Left lung (tissue), 10 donors: ENCODE measurements around the gene ARIH2. TPM values are rescaled to one million over a fixed set of nuclear protein-coding genes. Genes with fewer than 3 reads are reported as not detected.

Source experiments
- ATAC-seq: fragments of 200-7000 bp; cut with Tn5 transposase; one replicate; pipeline ENCODE4 v1.9.1; 2020; ENCODE audit warnings: moderate library complexity
- DNase-seq, 4 donors: peaks; one replicate each; pipeline ENCODE4 v3.0.0-alpha.2; 2013 to 2020
- H3K27ac ChIP-seq, 2 donors: fragments of 200-600 bp; sonication (generic) in 1 of 2; one replicate each; pipeline versions ENCODE4 v1.5.0 to v1.8.0; 2020 to 2021
- H3K27me3 ChIP-seq, 2 donors: fragments of 200-600 bp; sonication (generic) in 1 of 2; one replicate each; pipeline versions ENCODE4 v1.5.0 to v1.8.0; 2020 to 2021
- H3K36me3 ChIP-seq, 2 donors: fragments of 200-600 bp; sonication (generic) in 1 of 2; one replicate each; pipeline versions ENCODE4 v1.5.0 to v1.8.0; 2020 to 2021
- H3K4me1 ChIP-seq, 2 donors: fragments of 200-600 bp; one replicate each; pipeline ENCODE4 v1.8.0; 2021
- H3K4me3 ChIP-seq, 2 donors: fragments of 200-600 bp; sonication (generic) in 1 of 2; one replicate each; pipeline versions ENCODE4 v1.5.0 to v1.8.0; 2020 to 2021; ENCODE audit warnings: mild to moderate bottlenecking in 1 of 2
- H3K9me3 ChIP-seq, 2 donors: fragments of 200-600 bp; sonication (generic) in 1 of 2; one replicate each; pipeline versions ENCODE4 v1.5.0 to v1.8.0; 2020 to 2021
- intact Hi-C, 2 donors: fragments of 100-400 bp; cut with DNase I; formaldehyde crosslinking; loops; one replicate each; pipeline versions ENCODE4 v1.11.2 to v1.14.2; 2022
- polyA plus RNA-seq, 6 donors: library from polyadenylated mRNA; unstranded; fragments of 120-200 nt; gene quantifications; one replicate each; pipeline ENCODE4 v1.2.1, GENCODE V29; 2013; ENCODE audit not compliant: insufficient read length in 6 of 6
- total RNA-seq, 2 donors: library from RNA; stranded (reverse); fragmentation: NEBNext Ultra II Directional; extraction: Animal tissue kit (Norgen Biotek cat#: 25700); gene quantifications; one replicate each; pipeline ENCODE4 v1.2.1, GENCODE V29; 2021
- TF ChIP-seq, protein P1 (sequence below), 2 donors: fragments of 200-600 bp; sonication (generic) in 1 of 2; IDR thresholded peaks; one replicate each; pipeline versions ENCODE4 v1.5.0 to v1.8.0; 2021; ENCODE audit warnings: antibody characterized with exemption in 2 of 2
- donor health status: DM: no; HTN: yes; CAD: no.
- donor health status: DM: no; HTN: no; CAD: no.

The ARIH2 gene
- total and polyA plus RNA-seq, 8 donors = 67.9 to 92.4 (median 83.5) TPM

DNA sequence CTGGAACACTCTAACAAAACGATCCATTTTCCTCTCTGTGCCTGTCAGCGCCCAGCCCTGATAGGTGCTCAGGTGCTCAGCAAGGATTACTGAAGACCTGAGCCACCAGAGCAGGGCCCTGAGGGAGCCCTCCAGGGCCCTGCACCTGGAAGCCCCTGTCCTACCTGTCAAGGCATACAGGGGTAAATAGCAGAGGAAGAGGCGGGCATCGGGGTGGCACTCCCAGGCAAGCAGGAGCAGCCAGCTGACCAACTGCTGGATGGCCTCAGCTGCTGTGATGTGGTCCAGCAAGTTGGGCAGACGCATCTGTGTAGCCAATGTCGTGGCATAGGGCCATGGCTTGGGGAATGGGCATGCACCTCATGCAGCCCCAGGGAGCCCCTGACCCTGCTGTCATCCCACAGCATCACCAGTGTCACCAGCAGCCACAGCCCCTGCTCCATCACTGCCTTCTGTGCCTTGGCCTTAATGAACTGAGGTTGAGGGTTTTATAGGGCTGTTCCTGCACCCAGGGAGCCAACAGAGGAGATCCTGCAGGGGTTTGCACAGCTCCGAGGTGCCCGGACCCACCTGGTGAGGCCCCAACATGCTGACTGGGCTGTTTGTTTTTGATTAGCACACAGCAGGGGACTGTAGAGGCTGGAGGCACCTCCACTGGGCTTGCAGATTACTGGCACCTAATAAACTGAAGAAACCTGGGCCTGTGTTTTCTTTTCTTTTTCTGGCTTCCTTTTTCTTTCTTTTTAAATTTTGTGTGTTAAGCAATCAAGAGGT is 80.6 kb downstream of the ARIH2 start:
- Histone ChIP-seq H3K27me3 (no peaks in the 10 kb centered on the region), H3K4me3 (no peak overlapping the region), H3K4me1 (no peaks in the 10 kb centered on the region), H3K36me3 (peaks cover 0 to 28% of the 10 kb centered on the region in 2 donors), H3K27ac (no peak overlapping the region), H3K9me3 (no peaks in the 10 kb centered on the region)
- ATAC-seq = no peak
- DNase-seq = no peak
- TF ChIP-seq, protein P1, sequence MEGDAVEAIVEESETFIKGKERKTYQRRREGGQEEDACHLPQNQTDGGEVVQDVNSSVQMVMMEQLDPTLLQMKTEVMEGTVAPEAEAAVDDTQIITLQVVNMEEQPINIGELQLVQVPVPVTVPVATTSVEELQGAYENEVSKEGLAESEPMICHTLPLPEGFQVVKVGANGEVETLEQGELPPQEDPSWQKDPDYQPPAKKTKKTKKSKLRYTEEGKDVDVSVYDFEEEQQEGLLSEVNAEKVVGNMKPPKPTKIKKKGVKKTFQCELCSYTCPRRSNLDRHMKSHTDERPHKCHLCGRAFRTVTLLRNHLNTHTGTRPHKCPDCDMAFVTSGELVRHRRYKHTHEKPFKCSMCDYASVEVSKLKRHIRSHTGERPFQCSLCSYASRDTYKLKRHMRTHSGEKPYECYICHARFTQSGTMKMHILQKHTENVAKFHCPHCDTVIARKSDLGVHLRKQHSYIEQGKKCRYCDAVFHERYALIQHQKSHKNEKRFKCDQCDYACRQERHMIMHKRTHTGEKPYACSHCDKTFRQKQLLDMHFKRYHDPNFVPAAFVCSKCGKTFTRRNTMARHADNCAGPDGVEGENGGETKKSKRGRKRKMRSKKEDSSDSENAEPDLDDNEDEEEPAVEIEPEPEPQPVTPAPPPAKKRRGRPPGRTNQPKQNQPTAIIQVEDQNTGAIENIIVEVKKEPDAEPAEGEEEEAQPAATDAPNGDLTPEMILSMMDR (IDR thresholded peaks at IDR 0.05) = no peak
- intact Hi-C loops = no loop called here

DNA sequence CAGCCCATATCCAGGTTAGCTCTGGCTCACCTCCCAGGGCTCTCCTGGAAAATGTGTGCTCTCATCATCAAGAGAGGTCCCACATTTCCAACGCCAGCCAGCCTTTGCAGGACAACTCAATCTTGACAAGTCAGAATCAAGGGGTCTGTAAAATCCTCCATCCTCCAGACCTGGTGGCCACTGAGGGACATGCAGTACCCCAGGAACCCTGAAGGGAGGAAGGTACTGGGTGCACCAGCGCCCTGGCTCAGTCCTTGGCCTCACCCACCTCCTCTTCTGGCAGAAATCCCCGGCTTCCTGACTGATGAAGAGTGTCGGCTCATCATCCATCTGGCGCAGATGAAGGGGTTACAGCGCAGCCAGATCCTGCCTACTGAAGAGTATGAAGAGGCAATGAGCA is 82.5 kb downstream of the ARIH2 start:
- H3K27me3 ChIP-seq = no peaks in the 10 kb centered on the region
- ATAC-seq (no peak), DNase-seq (no peak)
- TF ChIP-seq, protein P1 (IDR thresholded peaks at IDR 0.05) = no peak
- intact Hi-C loops = no loop called here
- no peak overlapping the region for H3K27ac ChIP-seq
- peaks cover 0 to 10% of the 10 kb centered on the region in 2 donors for H3K36me3 ChIP-seq
- no peaks in the 10 kb centered on the region for H3K9me3 ChIP-seq
- no peak overlapping the region for H3K4me3 ChIP-seq
- H3K4me1 ChIP-seq = peaks cover 2 to 6% of the 10 kb centered on the region in 2 donors

DNA sequence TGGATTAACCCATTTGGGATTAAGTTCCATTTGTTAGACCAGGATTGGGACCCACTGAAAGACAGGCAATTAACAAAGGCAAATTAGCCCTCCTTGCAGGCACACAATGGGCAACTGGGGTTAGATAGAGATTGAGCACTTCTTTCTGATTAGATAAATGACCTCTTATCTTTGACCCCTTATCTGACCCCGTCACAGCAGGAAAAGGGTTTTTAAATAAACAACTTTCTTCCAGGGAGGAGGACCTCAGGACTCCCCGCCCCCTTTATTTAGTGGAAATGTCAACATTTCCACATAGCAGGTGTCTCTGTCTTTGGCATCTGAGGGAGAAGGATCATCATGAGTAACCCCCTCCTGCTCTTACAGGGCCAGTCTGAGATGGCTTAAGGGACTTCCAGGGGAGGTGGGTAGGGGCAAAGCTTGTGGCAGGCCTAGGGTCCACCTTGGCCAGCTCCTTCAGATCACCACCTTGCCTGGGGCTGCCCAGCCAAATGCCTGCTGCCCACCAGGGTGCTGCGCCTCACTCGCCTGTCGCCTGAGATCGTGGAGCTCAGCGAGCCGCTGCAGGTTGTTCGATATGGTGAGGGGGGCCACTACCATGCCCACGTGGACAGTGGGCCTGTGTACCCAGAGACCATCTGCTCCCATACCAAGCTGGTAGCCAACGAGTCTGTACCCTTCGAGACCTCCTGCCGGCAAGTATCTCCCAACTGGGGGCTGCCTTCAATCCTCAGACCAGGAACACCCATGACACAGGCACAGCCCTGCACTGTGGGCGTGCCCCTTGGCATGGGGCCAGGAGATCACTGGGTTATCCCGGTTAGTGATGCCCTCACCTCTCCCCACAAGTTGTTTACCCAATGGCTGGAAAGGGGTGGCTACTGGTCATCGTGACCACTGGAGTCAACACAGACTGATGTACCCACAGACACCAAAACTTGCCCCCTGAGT is 86.0 kb downstream of the ARIH2 start:
- TF ChIP-seq, protein P1 (IDR thresholded peaks at IDR 0.05) = no peak
- DNase-seq (peak in 1 of 4 donors; percentile 43), ATAC-seq (no peak)
- Histone ChIP-seq H3K27ac (no peak overlapping the region), H3K4me3 (no peak overlapping the region), H3K36me3 (no peaks in the 10 kb centered on the region), H3K27me3 (no peaks in the 10 kb centered on the region), H3K9me3 (no peaks in the 10 kb centered on the region), H3K4me1 (peaks cover 6 to 28% of the 10 kb centered on the region in 2 donors)
- intact Hi-C loops = no loop called here

DNA sequence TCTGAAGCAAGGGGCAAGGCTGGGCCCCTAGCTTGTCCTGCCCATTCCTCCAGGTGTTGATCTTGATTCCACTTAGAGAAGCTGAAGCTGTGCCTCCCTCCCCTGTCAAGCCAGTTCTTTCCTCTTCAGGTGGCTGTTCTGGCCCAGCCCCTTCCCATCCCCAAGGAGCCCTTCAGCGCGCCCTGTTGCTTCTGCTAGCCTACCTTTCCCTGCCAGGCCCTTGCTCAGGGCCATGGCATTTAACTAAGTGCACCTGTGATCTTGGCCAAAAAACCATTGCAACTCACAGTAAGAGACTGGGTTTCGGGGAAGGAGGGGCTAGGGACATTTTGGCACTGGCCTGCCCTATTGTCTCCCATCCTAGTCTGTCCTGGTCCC is 86.7 kb downstream of the ARIH2 start:
- no peak for ATAC-seq
- TF ChIP-seq, protein P1 (IDR thresholded peaks at IDR 0.05) = no peak
- intact Hi-C loops = no loop called here
- Histone ChIP-seq H3K36me3 (no peaks in the 10 kb centered on the region), H3K4me3 (no peak overlapping the region), H3K9me3 (no peaks in the 10 kb centered on the region), H3K27ac (no peak overlapping the region), H3K4me1 (peaks cover 6 to 29% of the 10 kb centered on the region in 2 donors), H3K27me3 (no peaks in the 10 kb centered on the region)
- no peak for DNase-seq

DNA sequence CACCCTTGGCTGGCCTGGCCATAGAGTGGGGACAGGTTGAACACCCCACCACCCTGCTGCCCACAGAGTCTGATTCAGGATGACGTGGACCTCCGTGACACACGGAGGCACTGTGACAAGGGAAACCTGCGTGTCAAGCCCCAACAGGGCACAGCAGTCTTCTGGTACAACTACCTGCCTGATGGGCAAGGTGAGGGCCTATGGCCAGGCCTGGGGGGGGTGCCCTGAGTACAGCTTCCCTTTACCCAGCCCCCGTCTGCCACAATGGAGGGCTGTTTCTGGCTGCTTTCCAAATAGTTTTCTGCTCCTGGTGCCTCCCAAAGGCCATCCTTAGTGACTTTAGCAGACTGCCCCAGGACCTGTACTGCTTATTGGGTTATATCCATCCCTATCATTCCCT is 87.4 kb downstream of the ARIH2 start:
- ATAC-seq (no peak), DNase-seq (peak in 1 of 4 donors; percentile 49)
- no peaks in the 10 kb centered on the region for H3K27me3 ChIP-seq
- no peaks in the 10 kb centered on the region for H3K9me3 ChIP-seq
- intact Hi-C loops = no loop called here
- H3K27ac ChIP-seq = no peak overlapping the region
- H3K36me3 ChIP-seq = no peaks in the 10 kb centered on the region
- TF ChIP-seq, protein P1 (IDR thresholded peaks at IDR 0.05) = no peak
- H3K4me1 ChIP-seq = peaks cover 6 to 29% of the 10 kb centered on the region in 2 donors
- H3K4me3 ChIP-seq = peak overlapping the region in 1 of 2 donors; percentile 98
